ENCODE measurements around the gene ATP1A2.
"Not testable (repeated sequence)": the region's sequence is repeated elsewhere in the genome, so short reads cannot be mapped to it uniquely, and the experiment has no call there.

The ATP1A2 gene

DNA sequence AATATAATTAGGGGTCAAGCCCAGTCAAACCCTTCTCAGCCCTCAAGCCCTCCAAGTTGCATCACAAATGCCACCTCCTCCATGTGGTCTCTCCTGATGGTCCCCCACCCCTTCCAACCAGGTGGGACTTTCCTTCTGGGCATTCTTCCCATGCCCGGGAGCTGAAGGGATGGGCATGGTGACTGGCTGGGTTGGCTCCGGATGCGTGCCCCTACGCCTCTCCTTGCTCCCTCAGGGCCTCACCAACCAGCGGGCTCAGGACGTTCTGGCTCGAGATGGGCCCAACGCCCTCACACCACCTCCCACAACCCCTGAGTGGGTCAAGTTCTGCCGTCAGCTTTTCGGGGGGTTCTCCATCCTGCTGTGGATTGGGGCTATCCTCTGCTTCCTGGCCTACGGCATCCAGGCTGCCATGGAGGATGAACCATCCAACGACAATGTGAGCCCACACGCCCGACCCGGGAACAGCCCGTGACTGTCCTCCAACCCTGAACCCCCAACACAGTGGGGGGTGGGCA, 7.5 kb downstream of the ATP1A2 start:
- no peak for DNase-seq (ENCODE audit: extremely low read depth in 1 of 2, low read depth in 1 of 2)

DNA sequence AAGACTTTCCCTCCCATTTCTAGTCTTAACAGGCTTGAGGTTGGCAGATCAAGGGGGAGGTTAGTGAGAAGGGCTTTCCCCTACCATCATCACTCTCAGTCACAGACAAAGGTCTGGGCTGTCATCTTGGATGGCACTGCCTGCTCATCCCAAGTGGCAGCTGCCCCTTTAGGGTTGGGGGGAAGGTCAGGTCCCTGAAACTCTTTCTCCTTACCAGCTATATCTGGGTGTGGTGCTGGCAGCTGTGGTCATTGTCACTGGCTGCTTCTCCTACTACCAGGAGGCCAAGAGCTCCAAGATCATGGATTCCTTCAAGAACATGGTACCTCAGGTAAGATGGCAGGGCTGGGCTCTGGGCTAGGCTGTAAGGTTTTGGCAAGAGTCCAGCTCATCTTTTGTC, 8.2 kb downstream of the ATP1A2 start:
- no peak for DNase-seq (ENCODE audit: extremely low read depth in 1 of 2, low read depth in 1 of 2)

DNA sequence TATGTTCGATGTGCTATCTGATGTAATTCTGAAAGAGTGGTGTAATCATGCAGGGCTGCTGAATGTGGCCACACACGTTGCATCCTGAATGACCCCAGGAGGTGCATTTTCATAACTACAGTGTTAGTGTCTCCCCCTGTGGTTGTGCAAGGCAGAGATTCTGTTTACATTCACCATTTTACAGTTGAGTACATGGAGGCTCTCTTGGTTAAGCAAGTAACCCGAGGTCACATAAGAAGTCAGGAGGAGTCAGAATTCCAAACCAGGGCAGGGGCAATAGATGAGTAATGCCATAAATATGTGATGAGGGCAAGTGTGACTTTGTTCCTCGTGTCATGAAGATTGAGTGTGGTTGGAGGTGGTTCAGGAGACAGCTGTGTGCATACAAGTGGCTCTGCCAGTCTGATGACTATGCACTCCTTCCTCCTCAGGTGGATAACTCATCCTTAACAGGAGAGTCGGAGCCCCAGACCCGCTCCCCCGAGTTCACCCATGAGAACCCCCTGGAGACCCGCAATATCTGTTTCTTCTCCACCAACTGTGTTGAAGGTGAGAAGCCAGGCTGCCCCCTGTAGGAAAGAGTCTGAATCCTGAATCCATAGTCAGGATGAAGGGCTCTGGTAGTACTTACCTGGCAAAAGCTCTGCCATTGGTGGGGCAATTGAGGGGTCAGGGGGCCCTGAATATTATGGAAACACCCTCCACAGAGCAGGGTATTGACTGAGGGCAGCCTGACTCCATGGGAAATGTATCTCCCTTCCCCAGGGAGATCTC, 9.3 kb downstream of the ATP1A2 start:
- DNase-seq (ENCODE audit: extremely low read depth in 1 of 2, low read depth in 1 of 2), result no peak

DNA sequence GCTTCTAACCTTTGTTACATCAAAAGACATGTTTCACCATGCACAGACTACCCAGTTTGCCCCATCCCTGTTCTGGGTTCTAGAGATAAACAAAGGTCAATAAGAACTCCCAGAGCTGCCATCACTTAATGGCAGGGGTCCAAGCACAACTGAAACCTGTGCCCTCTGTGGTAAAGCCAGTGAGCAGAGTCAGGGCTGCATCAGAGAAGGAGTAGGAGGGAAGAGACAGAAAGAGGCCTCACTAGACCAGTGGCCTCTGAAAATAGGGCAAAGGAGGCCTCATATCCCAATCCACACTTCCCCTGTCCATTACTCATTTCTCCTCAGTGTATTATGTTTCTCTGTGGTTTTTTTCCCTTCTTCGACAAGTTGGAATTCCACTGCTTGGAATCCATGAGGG, 10.2 kb downstream of the ATP1A2 start:
- DNase-seq (ENCODE audit: extremely low read depth in 1 of 2, low read depth in 1 of 2), result no peak

DNA sequence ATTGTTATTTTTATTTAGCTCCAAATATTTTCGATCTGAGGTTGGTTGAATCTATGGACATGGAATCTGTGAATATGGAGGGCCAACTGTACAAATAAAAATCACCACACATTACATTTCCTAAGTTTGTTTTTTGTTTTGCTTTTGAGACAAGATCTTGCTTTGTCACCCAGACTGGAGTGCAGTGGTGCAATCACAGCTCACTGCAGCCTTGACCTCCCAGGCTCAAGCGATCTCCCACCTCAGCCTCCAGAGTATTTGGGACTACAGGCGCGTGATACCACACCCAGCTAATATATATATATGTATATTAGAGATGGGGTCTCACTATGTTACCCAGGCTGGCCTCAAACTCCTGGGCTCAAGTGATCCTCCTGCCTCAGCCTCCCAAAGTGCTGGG, 10.8 kb downstream of the ATP1A2 start:
- DNase-seq (ENCODE audit: extremely low read depth in 1 of 2, low read depth in 1 of 2), result not testable (repeated sequence)

DNA sequence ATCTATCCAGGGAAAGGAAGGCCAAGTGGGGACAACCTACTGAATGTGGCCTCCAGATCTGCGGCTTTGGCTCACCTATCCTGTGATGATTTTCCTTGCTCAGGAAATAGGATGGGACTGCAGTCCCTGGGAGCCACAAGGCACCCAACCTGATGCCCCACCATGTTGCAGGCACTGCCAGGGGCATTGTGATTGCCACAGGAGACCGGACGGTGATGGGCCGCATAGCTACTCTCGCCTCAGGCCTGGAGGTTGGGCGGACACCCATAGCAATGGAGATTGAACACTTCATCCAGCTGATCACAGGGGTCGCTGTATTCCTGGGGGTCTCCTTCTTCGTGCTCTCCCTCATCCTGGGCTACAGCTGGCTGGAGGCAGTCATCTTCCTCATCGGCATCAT, 11.8 kb downstream of the ATP1A2 start:
- no peak for DNase-seq (ENCODE audit: extremely low read depth in 1 of 2, low read depth in 1 of 2)

DNA sequence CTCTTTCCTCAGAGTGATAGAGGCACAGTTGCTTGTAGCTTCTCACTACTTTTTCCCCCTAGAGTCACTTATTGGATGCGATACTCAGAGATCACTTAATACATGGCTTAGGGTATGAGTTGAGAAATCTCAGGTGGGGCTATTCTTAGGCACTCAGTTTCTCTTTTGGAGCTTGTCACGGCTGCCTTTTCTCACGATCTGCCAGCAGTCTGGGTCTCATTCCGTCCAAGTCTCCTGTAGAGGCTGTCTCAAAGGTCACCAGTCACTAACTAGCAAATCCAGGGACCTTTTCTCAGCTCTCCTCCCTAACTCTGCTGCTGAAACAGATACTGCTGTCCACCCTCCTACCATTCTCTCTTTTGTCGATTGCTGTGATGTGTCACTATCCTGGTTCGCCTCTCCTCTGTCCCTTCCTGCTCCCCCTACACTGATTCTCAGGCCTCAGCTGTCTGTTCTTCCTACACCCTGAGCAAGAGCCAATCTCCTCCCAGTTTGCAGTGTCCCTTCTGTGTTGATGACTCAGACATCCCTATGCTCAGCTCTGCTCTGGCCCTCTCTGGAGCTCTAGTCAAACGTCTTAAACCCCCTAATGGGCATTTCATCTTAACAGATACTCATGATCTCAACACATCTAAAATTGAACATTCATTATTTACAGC, 12.4 kb downstream of the ATP1A2 start:
- DNase-seq (ENCODE audit: extremely low read depth in 1 of 2, low read depth in 1 of 2), result no peak

DNA sequence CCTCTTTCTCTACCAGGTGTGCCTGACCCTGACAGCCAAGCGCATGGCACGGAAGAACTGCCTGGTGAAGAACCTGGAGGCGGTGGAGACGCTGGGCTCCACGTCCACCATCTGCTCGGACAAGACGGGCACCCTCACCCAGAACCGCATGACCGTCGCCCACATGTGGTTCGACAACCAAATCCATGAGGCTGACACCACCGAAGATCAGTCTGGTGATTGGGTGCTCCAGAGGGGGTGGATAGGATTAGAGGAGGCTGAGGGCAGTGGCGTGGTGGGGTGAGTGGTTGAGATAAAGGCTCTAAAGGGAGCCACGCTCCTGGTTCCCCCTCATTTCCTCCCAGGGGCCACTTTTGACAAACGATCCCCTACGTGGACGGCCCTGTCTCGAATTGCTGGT, 13.1 kb downstream of the ATP1A2 start:
- no peak for DNase-seq (ENCODE audit: extremely low read depth in 1 of 2, low read depth in 1 of 2)

DNA sequence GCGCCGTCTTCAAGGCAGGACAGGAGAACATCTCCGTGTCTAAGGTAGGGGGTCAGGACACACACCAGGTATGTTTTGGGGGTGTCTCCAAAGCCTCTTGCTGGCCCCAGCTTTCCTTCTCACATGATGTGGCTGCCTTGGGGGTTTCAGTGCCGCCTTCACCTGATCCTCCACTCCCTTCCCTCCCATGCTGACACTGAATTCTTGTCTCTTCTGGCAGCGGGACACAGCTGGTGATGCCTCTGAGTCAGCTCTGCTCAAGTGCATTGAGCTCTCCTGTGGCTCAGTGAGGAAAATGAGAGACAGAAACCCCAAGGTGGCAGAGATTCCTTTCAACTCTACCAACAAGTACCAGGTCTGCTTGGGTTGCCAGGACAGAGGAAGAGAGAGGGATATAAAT, 13.5 kb downstream of the ATP1A2 start:
- DNase-seq (ENCODE audit: extremely low read depth in 1 of 2, low read depth in 1 of 2), result no peak

DNA sequence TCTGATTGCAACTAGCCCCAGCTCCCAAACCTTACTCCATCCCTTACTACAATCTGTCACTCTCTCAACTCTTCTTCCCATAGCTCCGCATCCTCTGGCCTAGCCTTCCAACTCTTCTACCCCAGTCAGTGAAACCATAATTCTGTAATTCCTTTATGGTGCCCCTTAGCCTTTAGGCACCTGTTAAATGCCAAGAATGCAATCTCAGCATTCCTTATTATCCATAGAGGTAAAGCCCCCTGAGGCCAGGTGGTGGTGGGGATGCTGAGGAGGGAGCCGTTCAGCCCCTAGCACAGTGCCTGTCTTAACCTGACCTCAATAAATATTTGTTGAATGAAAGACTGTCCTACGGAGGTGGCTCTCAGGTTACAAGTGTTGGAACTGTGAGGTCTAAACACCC, 14.0 kb downstream of the ATP1A2 start:
- no peak for DNase-seq (ENCODE audit: extremely low read depth in 1 of 2, low read depth in 1 of 2)

DNA sequence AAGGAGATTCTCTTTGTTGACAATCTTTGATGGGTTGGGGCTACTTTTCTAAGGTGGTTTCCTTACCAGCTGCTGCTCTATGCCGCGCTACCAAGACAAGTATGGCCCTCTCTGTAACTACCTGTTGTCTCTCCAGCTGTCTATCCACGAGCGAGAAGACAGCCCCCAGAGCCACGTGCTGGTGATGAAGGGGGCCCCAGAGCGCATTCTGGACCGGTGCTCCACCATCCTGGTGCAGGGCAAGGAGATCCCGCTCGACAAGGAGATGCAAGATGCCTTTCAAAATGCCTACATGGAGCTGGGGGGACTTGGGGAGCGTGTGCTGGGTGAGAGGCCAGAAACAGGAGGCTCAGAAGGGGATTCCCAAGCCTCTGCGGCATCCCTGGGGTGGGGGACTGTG, 14.4 kb downstream of the ATP1A2 start:
- no peak for DNase-seq (ENCODE audit: extremely low read depth in 1 of 2, low read depth in 1 of 2)

DNA sequence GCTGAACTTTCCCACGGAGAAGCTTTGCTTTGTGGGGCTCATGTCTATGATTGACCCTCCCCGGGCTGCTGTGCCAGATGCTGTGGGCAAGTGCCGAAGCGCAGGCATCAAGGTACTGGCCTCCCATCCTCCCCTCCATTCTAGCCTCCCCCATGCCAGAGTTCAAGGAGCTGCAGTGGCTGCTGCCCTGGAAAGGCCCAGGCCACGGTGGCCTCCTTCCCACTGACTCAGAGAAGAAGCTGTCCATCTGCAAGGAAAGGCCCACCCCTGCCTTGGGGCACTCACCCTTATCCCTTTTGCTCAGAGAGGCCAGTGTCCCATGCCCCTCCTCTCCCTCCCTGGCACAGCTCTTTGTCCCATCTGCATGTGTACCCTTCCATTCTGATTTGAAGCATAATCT, 14.9 kb downstream of the ATP1A2 start:
- DNase-seq (ENCODE audit: extremely low read depth in 1 of 2, low read depth in 1 of 2), result no peak

DNA sequence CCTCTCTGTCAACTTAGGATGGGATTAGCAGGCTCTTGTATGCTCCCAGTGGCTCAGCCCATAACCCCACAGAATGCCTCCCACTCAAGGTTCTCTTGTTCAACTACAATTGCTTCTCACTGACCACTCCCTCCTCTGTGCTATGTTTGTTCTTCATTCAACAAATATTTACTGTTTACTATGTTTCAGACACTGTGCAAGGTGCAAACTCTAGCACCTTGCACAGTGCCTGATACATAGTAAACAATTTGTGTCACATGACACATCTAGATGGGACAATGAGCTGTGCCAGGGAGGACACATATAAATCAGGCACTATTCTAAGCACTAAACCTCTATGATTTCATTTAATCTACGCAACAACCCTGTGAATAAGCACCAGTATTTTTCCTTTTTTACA, 15.4 kb downstream of the ATP1A2 start:
- DNase-seq (ENCODE audit: extremely low read depth in 1 of 2, low read depth in 1 of 2), result no peak

DNA sequence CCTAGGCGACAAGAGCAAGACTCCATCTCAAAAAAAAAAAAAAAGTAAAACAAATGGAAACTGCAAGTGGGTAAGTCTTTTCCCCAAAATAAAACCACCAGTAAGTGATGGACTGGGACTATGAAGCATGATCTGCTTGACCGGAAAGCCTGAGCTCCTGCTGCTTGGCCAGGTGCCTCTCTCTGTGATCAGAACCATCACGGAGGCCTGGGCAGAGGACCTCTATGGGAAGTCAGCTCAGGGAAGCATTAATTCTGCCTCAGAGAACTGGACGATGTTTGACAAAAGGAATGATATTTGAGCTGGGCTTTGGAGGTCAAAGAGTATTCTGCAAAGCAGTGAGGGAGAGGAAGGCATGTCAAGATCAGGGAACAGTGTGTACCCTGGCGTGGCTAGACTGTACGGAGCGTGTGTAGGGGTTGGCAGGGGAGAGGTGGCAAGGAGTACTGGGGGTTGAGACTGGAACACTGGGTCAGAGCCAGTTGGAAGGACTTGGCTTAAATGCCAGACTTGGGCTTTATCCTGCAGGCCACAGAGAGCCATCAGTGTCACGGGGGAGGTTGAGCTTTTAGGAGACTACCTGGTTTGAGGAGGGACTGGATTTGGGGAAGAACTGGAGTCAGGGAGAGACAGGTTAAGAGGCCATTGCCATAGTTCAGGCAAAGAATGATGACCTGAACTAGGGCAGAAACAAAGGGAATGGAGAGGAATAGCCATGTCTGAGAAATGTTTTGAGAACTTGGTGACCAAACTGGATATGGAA, 16.4 kb downstream of the ATP1A2 start:
- no peak for DNase-seq (ENCODE audit: extremely low read depth in 1 of 2, low read depth in 1 of 2)

DNA sequence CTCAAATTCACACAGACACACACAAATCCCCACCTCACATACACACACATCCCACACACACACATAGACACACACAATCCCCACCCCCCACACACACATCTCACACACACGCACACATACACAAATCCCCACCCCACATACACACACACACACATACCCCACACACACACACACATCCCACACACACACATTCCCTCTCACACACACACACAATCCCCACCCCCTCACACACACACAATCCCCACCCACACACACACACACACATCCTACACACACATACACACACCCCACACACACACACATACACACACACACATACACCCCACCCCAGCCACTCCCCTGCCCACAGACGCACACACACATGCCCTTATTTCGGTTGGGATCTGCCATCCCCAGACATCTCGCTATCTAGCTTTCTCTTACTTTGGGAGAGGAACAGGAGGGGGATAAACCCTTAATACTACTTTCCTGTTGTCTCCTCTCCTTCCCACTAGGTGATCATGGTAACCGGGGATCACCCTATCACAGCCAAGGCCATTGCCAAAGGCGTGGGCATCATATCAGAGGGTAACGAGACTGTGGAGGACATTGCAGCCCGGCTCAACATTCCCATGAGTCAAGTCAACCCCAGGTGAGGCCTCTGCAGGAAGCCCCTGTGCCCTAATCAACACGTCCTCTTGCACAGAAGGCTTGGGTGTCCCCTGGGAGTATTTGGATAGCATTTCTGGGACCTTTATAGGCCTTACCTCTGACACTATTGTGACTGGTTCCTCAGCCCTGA, 18.6 kb downstream of the ATP1A2 start:
- no peak for DNase-seq (ENCODE audit: extremely low read depth in 1 of 2, low read depth in 1 of 2)

DNA sequence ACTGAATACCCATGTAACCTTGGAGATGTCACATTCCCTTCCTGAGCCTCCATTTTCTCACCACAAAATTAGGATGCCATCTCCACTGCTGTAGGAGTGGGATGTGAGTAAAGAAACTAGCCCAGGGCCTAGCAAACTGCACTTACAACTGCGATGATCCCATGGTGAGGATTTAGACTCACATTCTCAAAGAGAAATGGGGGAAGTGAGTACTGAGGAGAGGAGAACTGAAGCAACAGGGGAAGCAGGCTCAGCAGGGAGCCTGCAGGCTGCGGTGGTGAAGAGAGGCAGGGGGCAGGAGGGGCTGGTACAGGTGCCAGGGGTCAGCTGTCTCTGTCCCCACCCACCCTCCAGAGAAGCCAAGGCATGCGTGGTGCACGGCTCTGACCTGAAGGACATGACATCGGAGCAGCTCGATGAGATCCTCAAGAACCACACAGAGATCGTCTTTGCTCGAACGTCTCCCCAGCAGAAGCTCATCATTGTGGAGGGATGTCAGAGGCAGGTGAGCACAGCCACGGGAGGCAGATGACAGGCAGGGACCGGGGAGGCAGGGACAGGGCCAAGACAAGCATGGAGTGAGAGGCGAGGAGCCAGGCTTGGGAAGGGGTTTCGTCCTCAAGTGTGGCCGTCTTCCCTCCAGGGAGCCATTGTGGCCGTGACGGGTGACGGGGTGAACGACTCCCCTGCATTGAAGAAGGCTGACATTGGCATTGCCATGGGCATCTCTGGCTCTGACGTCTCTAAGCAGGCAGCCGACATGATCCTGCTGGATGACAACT, 19.4 kb downstream of the ATP1A2 start:
- no peak for DNase-seq (ENCODE audit: extremely low read depth in 1 of 2, low read depth in 1 of 2)

DNA sequence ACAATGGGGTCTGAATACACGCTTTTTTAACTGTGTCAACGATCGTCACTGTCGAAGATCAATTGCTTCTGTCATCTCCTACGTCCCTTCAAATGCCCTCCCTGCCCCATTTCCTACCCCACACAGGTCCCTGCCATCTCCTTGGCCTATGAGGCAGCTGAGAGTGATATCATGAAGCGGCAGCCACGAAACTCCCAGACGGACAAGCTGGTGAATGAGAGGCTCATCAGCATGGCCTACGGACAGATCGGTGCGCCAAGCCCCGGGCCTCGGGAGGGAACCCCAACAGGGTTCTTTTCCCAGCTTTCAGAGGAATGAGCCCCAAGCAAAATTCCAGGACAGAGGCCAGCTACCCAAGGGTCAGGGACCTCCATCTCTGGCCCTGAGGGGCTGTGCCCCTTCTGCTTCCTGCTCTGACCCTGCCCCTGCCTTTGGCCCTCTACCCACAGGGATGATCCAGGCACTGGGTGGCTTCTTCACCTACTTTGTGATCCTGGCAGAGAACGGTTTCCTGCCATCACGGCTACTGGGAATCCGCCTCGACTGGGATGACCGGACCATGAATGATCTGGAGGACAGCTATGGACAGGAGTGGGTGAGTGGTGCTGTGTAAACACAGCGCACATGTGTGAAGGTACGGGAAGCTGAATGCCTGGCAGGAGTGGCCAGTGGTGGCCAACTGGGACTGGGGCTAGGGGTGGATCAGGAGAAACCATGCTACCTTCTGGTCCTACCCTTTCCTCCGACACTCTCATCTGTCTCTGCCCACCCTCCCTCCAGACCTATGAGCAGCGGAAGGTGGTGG, 20.8 kb downstream of the ATP1A2 start:
- DNase-seq (ENCODE audit: extremely low read depth in 1 of 2, low read depth in 1 of 2), result no peak

DNA sequence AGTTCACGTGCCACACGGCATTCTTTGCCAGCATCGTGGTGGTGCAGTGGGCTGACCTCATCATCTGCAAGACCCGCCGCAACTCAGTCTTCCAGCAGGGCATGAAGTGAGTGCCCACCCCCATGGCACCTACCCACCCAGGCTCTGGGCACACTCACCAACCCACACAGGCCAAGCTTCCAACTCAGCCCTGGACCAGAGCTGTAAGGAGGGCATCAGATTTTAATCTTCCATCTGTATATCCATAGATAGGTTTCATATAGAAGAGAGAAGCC, 21.3 kb downstream of the ATP1A2 start:
- no peak for DNase-seq (ENCODE audit: extremely low read depth in 1 of 2, low read depth in 1 of 2)

DNA sequence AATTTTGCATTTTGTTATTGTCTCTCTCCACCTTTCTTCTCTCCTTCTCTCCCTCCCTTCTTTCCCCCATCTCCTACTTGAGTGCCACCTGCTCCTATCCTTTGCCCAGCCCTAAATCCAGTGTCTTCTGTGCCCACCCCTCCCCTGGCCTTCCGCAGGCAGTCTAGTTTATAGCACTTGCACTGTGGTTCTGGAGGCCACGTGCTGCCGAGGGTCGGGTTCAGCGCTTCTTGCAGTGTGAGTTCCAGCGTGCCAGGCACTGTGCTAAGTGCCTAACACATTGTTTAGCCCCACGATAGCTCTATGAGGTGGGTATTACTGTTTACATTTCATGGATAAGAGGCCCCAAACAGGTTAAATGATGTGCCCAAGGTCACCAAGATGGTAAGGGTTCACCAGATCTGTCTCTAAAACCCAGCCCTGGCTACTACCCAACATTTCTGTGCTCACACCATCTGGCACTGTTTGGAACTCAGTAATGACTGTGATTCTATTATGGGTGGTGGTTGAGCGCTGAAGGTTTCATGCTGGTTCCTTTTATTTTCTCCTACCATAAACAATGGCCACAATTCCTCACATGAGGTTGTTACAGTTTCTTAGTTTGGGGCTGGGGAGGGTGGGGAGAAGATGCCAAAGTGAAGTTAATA, 21.8 kb downstream of the ATP1A2 start:
- DNase-seq (ENCODE audit: extremely low read depth in 1 of 2, low read depth in 1 of 2), result no peak
